Heart left ventricle (tissue), 16 donors: Measurements from ENCODE around the gene PCSK4. TPM values are rescaled to one million over a fixed set of nuclear protein-coding genes. Genes with fewer than 3 reads are reported as not detected.
A peak's percentile ranks its signal among the peaks of the same experiment; 100 is the strongest.

Experiments used
- ATAC-seq, 4 donors: fragments of 200-7000 bp; cut with Tn5 transposase; one replicate each; pipeline ENCODE4 v1.9.1; 2020 to 2022; ENCODE audit warnings: moderate library complexity in 4 of 4, mild to moderate bottlenecking in 3 of 4, moderate number of reproducible peaks in 1 of 4
- DNase-seq, 5 donors: peaks; one replicate each; pipeline ENCODE4 v3.0.0-alpha.2; 2020
- H3K27ac ChIP-seq, 12 donors: fragments of 200-600 bp; sonication (generic) in 4 of 12; one replicate each; pipeline versions ENCODE4 v1.5.0 to v1.8.0; 2016 to 2022; ENCODE audit warnings: mild to moderate bottlenecking in 2 of 12
- H3K27me3 ChIP-seq, 9 donors: fragments of 200-600 bp; sonication (generic) in 2 of 9; one replicate each; pipeline versions ENCODE4 v1.5.1 to v1.8.0; 2016 to 2022; ENCODE audit warnings: mild to moderate bottlenecking in 3 of 9
- H3K36me3 ChIP-seq, 9 donors: fragments of 200-600 bp; sonication (generic) in 2 of 9; one replicate each; pipeline versions ENCODE4 v1.5.0 to v1.8.0; 2018 to 2022; ENCODE audit warnings: mild to moderate bottlenecking in 2 of 9
- H3K4me1 ChIP-seq, 12 donors: fragments of 200-600 bp; sonication (generic) in 4 of 12; one replicate each; pipeline versions ENCODE4 v1.5.0 to v1.8.0; 2016 to 2022; ENCODE audit warnings: mild to moderate bottlenecking in 3 of 12
- H3K4me3 ChIP-seq, 12 donors: fragments of 200-600 bp; sonication (generic) in 4 of 12; one replicate each; pipeline versions ENCODE4 v1.5.0 to v1.8.0; 2017 to 2022; ENCODE audit warnings: mild to moderate bottlenecking in 9 of 12, moderate library complexity in 4 of 12
- H3K9me3 ChIP-seq, 12 donors: fragments of 200-600 bp; sonication (generic) in 4 of 12; one replicate each; pipeline versions ENCODE4 v1.5.0 to v1.8.0; 2016 to 2022; ENCODE audit warnings: mild to moderate bottlenecking in 1 of 12
- CTCF ChIP-seq, 12 donors: fragments of 200-600 bp; sonication (generic) in 4 of 12; IDR thresholded peaks; one replicate each; pipeline versions ENCODE4 v1.5.0 to v1.8.0; 2018 to 2022; ENCODE audit warnings: antibody characterized with exemption in 12 of 12, mild to moderate bottlenecking in 5 of 12
- POLR2A ChIP-seq, 2 donors: fragments of 450-650 bp; IDR thresholded peaks; one replicate each; pipeline ENCODE4 v1.6.1; 2017; ENCODE audit warnings: antibody characterized with exemption in 2 of 2, mild to moderate bottlenecking in 2 of 2, moderate library complexity in 2 of 2
- WGBS, 4 donors: extraction: QIAGEN DNeasy Blood & Tissue Kit in 2 of 4; methylation state at CpG; one replicate each; pipeline versions ENCODE4 v1.1.5 to v1.1.7; 2013 to 2018; 5-methylcytosine and 5-hydroxymethylcytosine counted together
- intact Hi-C, 10 donors: fragments of 100-400 bp; cut with DNase I; formaldehyde crosslinking; loops; one replicate each; pipeline versions ENCODE4 v1.11.1 to v1.14.2; 2022
- polyA plus RNA-seq, 2 donors: library from polyadenylated mRNA; stranded (reverse); fragments of 200-250 nt; gene quantifications; one replicate each; pipeline ENCODE4 v1.2.3, GENCODE V29; 2013
- total RNA-seq, 9 donors: library from RNA; depleted of rRNA in 2 of 9; stranded (reverse); fragments of >200 nt in 2 of 9; fragmentation: NEBNext Ultra II Directional in 3 of 9; extraction: Animal tissue kit (Norgen Biotek cat#: 25700) in 3 of 9; gene quantifications; one replicate each; pipeline versions ENCODE4 v1.1.0 to v1.2.4, GENCODE V29; 2016 to 2023
- donor health status: ischemic (EF 13 %, LVEDD 7.1; RV severe dilation, severe dysfunction).
- donor health status: healthy with polysubstance abuse.
- donor health status: DM: no; HTN: yes; CAD: no.
- donor health status: DM: no; HTN: no; CAD: no.
- donor health status: ischemic (EF 25% LVEDD 6.9; RV normal size, moderate dysfunction).
- donor health status: ischemic (EF 25% LVEDD 5.7; RV mildly dilated, moderate dysfunction).
- donor health status: healthy.
- donor health status: DM: yes; HTN: yes; CAD: no.
- donor health status: ischemic (EF 35%, LVEDD 5.7; RV mildly dilated, moderate dysfunction).
- donor health status: nonischemic (EF 11% LVEDD 7.7; RV severe dilation, severe dysfunction).
- donor health status: DM: yes; HTN: yes; CAD: no.
- donor health status: PGD.
- donor health status: ischemic (EF 29% LVEDD 5.4; RV normal size, mild dysfunction).
- donor health status: nonischemic (EF 23%, LVEDD 6.1; RV moderate dilation, normal function).

PCSK4 gene
- total and polyA plus RNA-seq, 11 donors = 0.31 to 1.9 (median 1.2) TPM

- Histone ChIP-seq H3K27ac (no peak overlapping the region), H3K9me3 (no peaks in the 10 kb centered on the region), H3K4me3 (no peak overlapping the region), H3K36me3 (no peaks in the 10 kb centered on the region), H3K4me1 (peaks cover 0 to 9% (median 0%) of the 10 kb centered on the region in 12 donors), H3K27me3 (peaks cover 0 to 13% (median 4%) of the 10 kb centered on the region in 9 donors)
- DNase-seq (no peak), ATAC-seq (peak in 1 of 4 donors; percentile 3)
- intact Hi-C loops = no loop called here
- 72 to 81% (median 74%) methylated on average over 24 to 39 of the region's 39 CpGs for WGBS, 4 donors
- TF ChIP-seq CTCF (IDR thresholded peaks at IDR 0.05) (no peak), POLR2A (IDR thresholded peaks at IDR 0.05) (no peak)
These were observed 6.8 kb upstream of the PCSK4 start for GRCh38 chr19:1496714-1497577.

GRCh38 chr19:1495799-1496713 lies 5.9 kb upstream of the PCSK4 start:
- ATAC-seq (peak in 1 of 4 donors; percentile 3), DNase-seq (no peak)
- no peak overlapping the region for H3K27ac ChIP-seq
- 77 to 81% (median 80%) methylated on average over 31 to 40 of the region's 40 CpGs for WGBS, 4 donors
- intact Hi-C loops = no loop called here
- H3K4me1 ChIP-seq = peaks cover 0 to 18% (median 6%) of the 10 kb centered on the region in 12 donors
- peaks cover 0 to 15% (median 4%) of the 10 kb centered on the region in 9 donors for H3K27me3 ChIP-seq
- no peaks in the 10 kb centered on the region for H3K9me3 ChIP-seq
- no peak overlapping the region for H3K4me3 ChIP-seq
- no peaks in the 10 kb centered on the region for H3K36me3 ChIP-seq
- TF ChIP-seq CTCF (IDR thresholded peaks at IDR 0.05) (no peak), POLR2A (IDR thresholded peaks at IDR 0.05) (no peak)

- intact Hi-C loops = no loop called here
- TF ChIP-seq CTCF (IDR thresholded peaks at IDR 0.05) (no peak), POLR2A (IDR thresholded peaks at IDR 0.05) (no peak)
- 80 to 88% (median 86%) methylated on average over 28 to 37 of the region's 37 CpGs for WGBS, 4 donors
- no peak overlapping the region for H3K4me3 ChIP-seq
- no peak for ATAC-seq
- H3K36me3 ChIP-seq = no peaks in the 10 kb centered on the region
- DNase-seq = no peak
- no peak overlapping the region for H3K27ac ChIP-seq
- H3K9me3 ChIP-seq = no peaks in the 10 kb centered on the region
- peaks cover 0 to 20% (median 6%) of the 10 kb centered on the region in 12 donors for H3K4me1 ChIP-seq
- H3K27me3 ChIP-seq = peaks cover 0 to 15% (median 4%) of the 10 kb centered on the region in 9 donors
These were observed 5.1 kb upstream of the PCSK4 start for GRCh38 chr19:1495051-1495798.
